ENCODE data around the gene SEPTIN1. TPM values are rescaled to one million over a fixed set of nuclear protein-coding genes. Genes with fewer than 3 reads are reported as not detected.

SEPTIN1 gene
- total RNA-seq (2021): 1.4 and 2.5 TPM in 2 replicates
- long read RNA-seq, partial matches to known transcripts: 2 of 2 reads
- long read RNA-seq, other reads (novel, unspliced or antisense): 0 of 2 reads

DNA sequence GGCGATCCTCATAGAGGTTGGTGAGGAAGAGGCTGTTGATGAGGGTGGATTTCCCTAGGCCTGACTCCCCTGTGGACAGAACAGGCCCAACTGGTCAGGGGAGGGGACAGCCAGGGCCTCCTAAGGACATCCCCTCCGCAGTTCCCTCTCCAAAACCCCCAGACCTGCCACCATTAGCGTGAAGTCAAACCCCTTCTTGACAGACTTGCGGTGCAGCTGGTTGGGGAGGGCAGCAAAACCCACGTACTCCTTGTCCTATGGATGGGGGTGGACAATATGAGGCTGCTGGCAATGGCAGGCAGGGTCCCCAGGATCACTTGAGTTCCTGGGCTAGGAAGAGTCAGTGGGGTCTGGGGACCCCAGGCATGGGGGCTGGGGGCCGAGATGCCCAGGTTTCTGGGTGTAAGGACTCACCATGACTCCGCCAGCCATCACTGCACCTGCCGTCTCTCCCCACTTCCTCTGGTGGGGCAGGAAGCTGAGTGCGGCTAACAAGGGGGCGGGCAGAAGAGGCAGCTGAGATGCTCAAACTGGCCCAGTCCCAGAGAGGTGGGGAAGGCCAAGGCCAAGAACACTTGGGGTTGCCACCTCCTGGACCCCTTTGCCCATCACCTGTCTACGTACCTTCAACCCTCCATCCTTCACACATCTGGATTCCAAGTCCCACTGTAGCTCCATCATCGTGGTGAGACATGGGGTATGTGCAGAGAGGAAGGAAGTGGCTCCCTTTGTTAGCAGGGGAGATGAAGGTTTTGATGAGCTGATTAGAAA, at the start of gene SEPTIN1:
TSS of gene SEPTIN1 (minus strand) at position 451 of the 771 bp plus-strand sequence. CDS start at position 432, 19 bp downstream.
- Histone ChIP-seq H2BK120ac (ENCODE audit: low read depth, low read length, poor library complexity, severe bottlenecking) (no peak within 1 kb of the TSS), H2BK15ac (ENCODE audit: low read depth, low read length) (no peak within 1 kb of the TSS), H4K91ac (ENCODE audit: insufficient read length, low read depth, low read length) (no peak within 1 kb of the TSS), H4K20me1 (ENCODE audit: control insufficient read depth, insufficient read depth, insufficient read length) (no peaks in the 10 kb centered on the region), H2AFZ (ENCODE audit: low read length) (no peak within 1 kb of the TSS), H3K23me2 (ENCODE audit: insufficient read length, low read depth, low read length, poor library complexity, severe bottlenecking) (peaks cover 11% of the 10 kb centered on the region), H3K4me2 (ENCODE audit: insufficient read depth, insufficient read length, low read length) (no peak within 1 kb of the TSS), H3K4ac (ENCODE audit: low read depth, low read length) (no peak within 1 kb of the TSS), H3K23ac (ENCODE audit: insufficient read length, low read depth, low read length) (no peak within 1 kb of the TSS), H2BK5ac (ENCODE audit: insufficient read length, low read length) (no peak within 1 kb of the TSS), H3K79me1 (ENCODE audit: insufficient read depth, low read depth, low read length, poor library complexity, severe bottlenecking) (no peaks in the 10 kb centered on the region), H2BK12ac (ENCODE audit: insufficient read length, low read depth, low read length) (no peak within 1 kb of the TSS), H3K14ac (ENCODE audit: insufficient read depth, low read length) (no peak within 1 kb of the TSS), H3K18ac (ENCODE audit: insufficient read length, low read depth, low read length) (no peak within 1 kb of the TSS), H3K27me3 (ENCODE audit: insufficient read depth, low read length) (no peaks in the 10 kb centered on the region), H3K9ac (ENCODE audit: extremely low read depth, insufficient read length, low read length) (no peak within 1 kb of the TSS), H3K9me3 (ENCODE audit: control insufficient read depth, low read depth, low read length) (no peaks in the 10 kb centered on the region), H4K8ac (replicated peaks; ENCODE audit: insufficient read length, low read depth, low read length) (no peak within 1 kb of the TSS), H3K56ac (ENCODE audit: insufficient read length, low read depth, low read length) (no peak within 1 kb of the TSS), H2AK5ac (ENCODE audit: insufficient read length, low read length) (no peak within 1 kb of the TSS), H3K79me2 (ENCODE audit: insufficient read depth, low read length) (no peaks in the 10 kb centered on the region), H4K5ac (ENCODE audit: insufficient read length, low read depth, low read length) (no peak within 1 kb of the TSS), H3K4me1 (ENCODE audit: insufficient read depth, low read length) (no peaks in the 10 kb centered on the region; the same call in 1 of the 2 replicates), H3T11ph (ENCODE audit: low read length) (no peak within 1 kb of the TSS), H3K27ac (ENCODE audit: insufficient read length, low read depth, low read length) (no peak within 1 kb of the TSS), H2BK20ac (ENCODE audit: low read depth, low read length, poor library complexity, severe bottlenecking) (no peak within 1 kb of the TSS)
- no peaks in the 10 kb centered on the region; a peak in 1 of 5 replicates for H3K9me3 Mint-ChIP-seq
- peak within 1 kb of the TSS in 2 of 3 experiments; percentile 68 to 80; a peak in 2 of 7 replicates for H3K27ac Mint-ChIP-seq
- no peak for DNase-seq
- peaks cover 2 to 4% (median 2%) of the 10 kb centered on the region in 3 experiments; a peak in 4 of 7 replicates for H3K36me3 Mint-ChIP-seq (ENCODE audit: insufficient read depth in 1 of 3, low read depth in 3 of 3)
- peak within 1 kb of the TSS in 1 of 2 experiments; percentile 18; a peak in 2 of 5 replicates for H3K4me3 Mint-ChIP-seq
- WGBS (ENCODE audit: extremely low coverage, insufficient read length, low lambda C conversion rate): no CpG with 5 or more reads among the region's 12 CpGs
- H3K27me3 Mint-ChIP-seq (ENCODE audit: low read depth): no peaks in the 10 kb centered on the region; the same call in 1 of the 2 replicates
- TF ChIP-seq CTCF (conservative IDR thresholded peaks at IDR 0.05): no peak
- H3K4me1 Mint-ChIP-seq: peaks cover 13 to 18% of the 10 kb centered on the region in 2 experiments
